Endothelial cell of umbilical vein (primary cell): ENCODE results near the gene CHKB.

Source experiments
- EZH2 ChIP-seq: IDR thresholded peaks from 2 replicates; pipeline ENCODE4 v1.6.1; 2012; ENCODE audit warnings: borderline replicate concordance, low read depth, mild to moderate bottlenecking, moderate library complexity, low read length, inconsistent platforms; ENCODE audit not compliant: severe bottlenecking
- POLR2A ChIP-seq: IDR thresholded peaks from 2 replicates; pipeline ENCODE4 v1.6.1; 2012; ENCODE audit warnings: low read depth, mild to moderate bottlenecking, control low read depth, low read length

DNA sequence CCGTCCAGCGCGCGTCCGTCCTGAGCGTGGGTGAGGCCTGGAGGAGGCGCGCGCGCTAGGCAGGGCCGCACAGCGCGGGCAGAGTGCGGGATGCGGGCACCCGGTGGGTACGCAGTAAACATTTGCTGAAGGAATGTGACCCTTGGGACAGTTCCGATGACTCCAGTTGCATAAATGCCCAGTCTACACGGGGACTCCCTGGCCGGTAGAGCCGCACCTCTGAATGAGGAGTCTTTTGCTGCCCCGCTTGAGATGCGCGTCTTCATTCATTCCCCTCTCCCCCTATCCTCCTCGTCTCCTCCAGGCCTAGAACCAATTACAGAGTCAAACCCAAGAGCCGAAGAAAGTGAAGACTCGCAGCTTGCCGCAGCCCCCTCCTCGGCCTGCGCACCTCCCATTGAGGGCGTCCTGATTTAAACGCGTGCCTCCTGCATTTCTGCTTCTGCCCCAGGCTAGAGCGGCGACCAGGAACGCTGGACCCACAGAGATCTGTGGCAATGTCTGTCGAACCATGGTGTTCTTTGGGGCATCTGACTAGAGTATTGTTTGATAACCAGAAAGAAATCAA lies 729 bp upstream of the CHKB start:
- no peak for TF ChIP-seq POLR2A
- TF ChIP-seq EZH2, result no peak
